GM12878 (cell line): ENCODE data around the gene CTRL. TPM values are rescaled to one million over a fixed set of nuclear protein-coding genes. Genes with fewer than 3 reads are reported as not detected.

Source experiments
- BHLHE40 ChIP-seq, 2 experiments: fragments of 450-650 bp in 1 of 2; IDR thresholded peaks; 2 replicates each; pipeline ENCODE4 v1.6.1; 2011 to 2017; ENCODE audit warnings: low read depth in 2 of 2, borderline replicate concordance in 1 of 2, improper control_type of control experiment in 1 of 2, low read length in 1 of 2, mild to moderate bottlenecking in 1 of 2
- CHD2 ChIP-seq: IDR thresholded peaks from 2 replicates; pipeline ENCODE4 v1.6.1; 2011; ENCODE audit warnings: low read depth, low read length, improper control_type of control experiment, borderline replicate concordance
- CREB1 ChIP-seq: IDR thresholded peaks from 2 replicates; pipeline ENCODE4 v1.6.1; 2012; ENCODE audit warnings: low read depth, mild to moderate bottlenecking, inconsistent platforms
- CREM ChIP-seq: IDR thresholded peaks from 2 replicates; pipeline ENCODE4 v1.6.1; 2014; ENCODE audit warnings: antibody characterized with exemption, low read depth
- GABPA ChIP-seq: IDR thresholded peaks from 2 replicates; pipeline ENCODE4 v1.6.1; 2014; ENCODE audit warnings: antibody characterized with exemption, low read depth, mild to moderate bottlenecking, inconsistent platforms
- GATAD2B ChIP-seq: fragments of 450-650 bp; conservative IDR thresholded peaks from 2 replicates; pipeline ENCODE4 v1.6.1; 2017; ENCODE audit warnings: low read depth, mild to moderate bottlenecking, moderate library complexity
- MTA2 ChIP-seq: fragments of 450-650 bp; IDR thresholded peaks from 2 replicates; pipeline ENCODE4 v1.6.1; 2016; ENCODE audit warnings: low read depth, mild to moderate bottlenecking, moderate library complexity
- NFYB ChIP-seq: IDR thresholded peaks from 2 replicates; pipeline ENCODE4 v1.6.1; 2011; ENCODE audit warnings: low read depth, mild to moderate bottlenecking, low read length, improper control_type of control experiment, moderate library complexity; ENCODE audit not compliant: insufficient read depth
- NR2F1 ChIP-seq: fragments of 450-650 bp; conservative IDR thresholded peaks from 2 replicates; pipeline ENCODE4 v1.6.1; 2017; ENCODE audit warnings: mild to moderate bottlenecking
- PKNOX1 ChIP-seq: fragments of 450-650 bp; IDR thresholded peaks from 2 replicates; pipeline ENCODE4 v1.6.1; 2016; ENCODE audit warnings: mild to moderate bottlenecking
- RB1 ChIP-seq: fragments of 450-650 bp; formaldehyde crosslinking; IDR thresholded peaks from 2 replicates; pipeline ENCODE4 v1.6.1; 2017; ENCODE audit warnings: mild to moderate bottlenecking, borderline replicate concordance
- RCOR1 ChIP-seq: conservative IDR thresholded peaks from 2 replicates; pipeline ENCODE4 v1.6.1; 2012; ENCODE audit warnings: low read depth, low read length, improper control_type of control experiment
- SMARCA5 ChIP-seq: fragments of 450-650 bp; IDR thresholded peaks from 2 replicates; pipeline ENCODE4 v1.6.1; 2017; ENCODE audit warnings: mild to moderate bottlenecking
- SRF ChIP-seq, 2 experiments: IDR thresholded peaks; 2 replicates each; pipeline ENCODE4 v1.6.1; 2011; ENCODE audit warnings: low read depth in 2 of 2, low read length in 2 of 2, mild to moderate bottlenecking in 1 of 2, moderate library complexity in 1 of 2
- ZNF687 ChIP-seq: fragments of 450-650 bp; IDR thresholded peaks from 2 replicates; pipeline ENCODE4 v1.6.1; 2017; ENCODE audit warnings: mild to moderate bottlenecking, moderate library complexity
- polyA plus RNA-seq, 11 experiments: library from polyadenylated mRNA; depleted of rRNA in 4 of 11; unstranded in 6 of 11; stranded (reverse) in 5 of 11; fragments of >200 nt; fragmentation: Nextera tagmentation in 4 of 11; fragmentation: Illumina TruSeq in 1 of 11; extraction: Ambion mirVana in 4 of 11; extraction: Trizol in 1 of 11; gene quantifications; 1 replicate in 1 of 11; 2 replicates in 10 of 11; pipeline versions ENCODE4 v1.2.1 to v1.2.3, GENCODE V29; 2011 to 2016; ENCODE audit warnings: inconsistent platforms in 2 of 11, missing spikeins in 2 of 11, low read depth in 1 of 11
- total RNA-seq, 4 experiments: library from RNA; depleted of rRNA in 3 of 4; stranded (reverse); fragments of >200 nt in 3 of 4; fragmentation: Illumina TruSeq in 1 of 4; extraction: Trizol in 1 of 4; gene quantifications; 2 replicates each; pipeline versions ENCODE4 v1.2.1 to v1.2.3, GENCODE V29; 2013 to 2021
- TF ChIP-seq, protein P1 (sequence below): fragments of 450-650 bp; IDR thresholded peaks from 2 replicates; pipeline ENCODE4 v1.6.1; 2017; ENCODE audit warnings: low read depth, mild to moderate bottlenecking, moderate library complexity
- TF ChIP-seq, protein P2 (sequence below): fragments of 450-650 bp; conservative IDR thresholded peaks from 2 replicates; pipeline ENCODE4 v1.6.1; 2017; ENCODE audit warnings: mild to moderate bottlenecking, moderate library complexity

CTRL gene
- total and polyA plus RNA-seq, 10 of the 15 experiments (the other 5 are each of a cell fraction or from before 2014, with no cell fraction given), result 1.1 to 4.9 (median 2.6) TPM

- peak; percentile 85; the same call in 1 of the 2 replicates for TF ChIP-seq RB1
- TF ChIP-seq BHLHE40 (IDR thresholded peaks at IDR 0.05; ENCODE audit: borderline replicate concordance in 1 of 2, low read depth in 2 of 2, low read length in 1 of 2), result peak in 1 of 2 experiments; percentile 82; a peak in 2 of 4 replicates
- TF ChIP-seq, protein P1, sequence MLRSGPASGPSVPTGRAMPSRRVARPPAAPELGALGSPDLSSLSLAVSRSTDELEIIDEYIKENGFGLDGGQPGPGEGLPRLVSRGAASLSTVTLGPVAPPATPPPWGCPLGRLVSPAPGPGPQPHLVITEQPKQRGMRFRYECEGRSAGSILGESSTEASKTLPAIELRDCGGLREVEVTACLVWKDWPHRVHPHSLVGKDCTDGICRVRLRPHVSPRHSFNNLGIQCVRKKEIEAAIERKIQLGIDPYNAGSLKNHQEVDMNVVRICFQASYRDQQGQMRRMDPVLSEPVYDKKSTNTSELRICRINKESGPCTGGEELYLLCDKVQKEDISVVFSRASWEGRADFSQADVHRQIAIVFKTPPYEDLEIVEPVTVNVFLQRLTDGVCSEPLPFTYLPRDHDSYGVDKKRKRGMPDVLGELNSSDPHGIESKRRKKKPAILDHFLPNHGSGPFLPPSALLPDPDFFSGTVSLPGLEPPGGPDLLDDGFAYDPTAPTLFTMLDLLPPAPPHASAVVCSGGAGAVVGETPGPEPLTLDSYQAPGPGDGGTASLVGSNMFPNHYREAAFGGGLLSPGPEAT, result 0 out of 2 replicates have a peak, but pooled peaks have one; percentile 38
- TF ChIP-seq RCOR1, result no peak
- TF ChIP-seq GATAD2B, result peak; percentile 82
- TF ChIP-seq CREM, result peak; percentile 98
- peak; percentile 46; the same call in 1 of the 2 replicates for TF ChIP-seq NR2F1
- peak; percentile 98 for TF ChIP-seq PKNOX1
- TF ChIP-seq, protein P2, sequence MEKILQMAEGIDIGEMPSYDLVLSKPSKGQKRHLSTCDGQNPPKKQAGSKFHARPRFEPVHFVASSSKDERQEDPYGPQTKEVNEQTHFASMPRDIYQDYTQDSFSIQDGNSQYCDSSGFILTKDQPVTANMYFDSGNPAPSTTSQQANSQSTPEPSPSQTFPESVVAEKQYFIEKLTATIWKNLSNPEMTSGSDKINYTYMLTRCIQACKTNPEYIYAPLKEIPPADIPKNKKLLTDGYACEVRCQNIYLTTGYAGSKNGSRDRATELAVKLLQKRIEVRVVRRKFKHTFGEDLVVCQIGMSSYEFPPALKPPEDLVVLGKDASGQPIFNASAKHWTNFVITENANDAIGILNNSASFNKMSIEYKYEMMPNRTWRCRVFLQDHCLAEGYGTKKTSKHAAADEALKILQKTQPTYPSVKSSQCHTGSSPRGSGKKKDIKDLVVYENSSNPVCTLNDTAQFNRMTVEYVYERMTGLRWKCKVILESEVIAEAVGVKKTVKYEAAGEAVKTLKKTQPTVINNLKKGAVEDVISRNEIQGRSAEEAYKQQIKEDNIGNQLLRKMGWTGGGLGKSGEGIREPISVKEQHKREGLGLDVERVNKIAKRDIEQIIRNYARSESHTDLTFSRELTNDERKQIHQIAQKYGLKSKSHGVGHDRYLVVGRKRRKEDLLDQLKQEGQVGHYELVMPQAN, result peak; percentile 90
- TF ChIP-seq GABPA, result no peak
- peak; percentile 75 for TF ChIP-seq SMARCA5
- peak in 1 of 2 experiments; percentile 82; a peak in 2 of 4 replicates for TF ChIP-seq SRF (IDR thresholded peaks at IDR 0.05; ENCODE audit: low read depth in 2 of 2, low read length in 2 of 2)
- peak; percentile 45; the same call in 1 of the 2 replicates for TF ChIP-seq NFYB
- no peak for TF ChIP-seq MTA2
- 0 out of 2 replicates have a peak, but pooled peaks have one; percentile 61 for TF ChIP-seq CHD2
- peak; percentile 99 for TF ChIP-seq CREB1
- TF ChIP-seq ZNF687, result peak; percentile 56
Observed at GRCh38 chr16:67892899-67893742, 38.5 kb downstream of the CTRL start, which contains the start of gene PSKH1 (continued).
